Colonic mucosa (tissue), 4 donors: ENCODE results near the gene NTSR1. TPM values are rescaled to one million over a fixed set of nuclear protein-coding genes. Genes with fewer than 3 reads are reported as not detected.

Source experiments
- DNase-seq: peaks from one replicate; pipeline ENCODE4 v3.0.0-alpha.2; 2020
- H3K27ac ChIP-seq: fragments of 200-600 bp; one replicate; pipeline ENCODE4 v1.8.0; 2021
- H3K27me3 ChIP-seq: fragments of 200-600 bp; one replicate; pipeline ENCODE4 v1.8.0; 2021
- H3K36me3 ChIP-seq: fragments of 200-600 bp; one replicate; pipeline ENCODE4 v1.8.0; 2021
- H3K4me1 ChIP-seq: fragments of 200-600 bp; one replicate; pipeline ENCODE4 v1.8.0; 2021; ENCODE audit warnings: mild to moderate bottlenecking
- H3K4me3 ChIP-seq: fragments of 200-600 bp; one replicate; pipeline ENCODE4 v1.8.0; 2021
- H3K9ac ChIP-seq, 2 donors: one replicate each; pipeline ENCODE4 v1.7.0; 2013; ENCODE audit warnings: control low read depth in 2 of 2, low read depth in 2 of 2, low read length in 2 of 2
- H3K9me3 ChIP-seq: fragments of 200-600 bp; one replicate; pipeline ENCODE4 v1.8.0; 2021
- CTCF ChIP-seq: fragments of 200-600 bp; IDR thresholded peaks from one replicate; pipeline ENCODE4 v1.8.0; 2022; ENCODE audit warnings: antibody characterized with exemption, mild to moderate bottlenecking
- intact Hi-C: fragments of 100-400 bp; cut with DNase I; formaldehyde crosslinking; loops from one replicate; pipeline ENCODE4 v1.14.1; 2022
- total RNA-seq, 2 donors: library from RNA; stranded (reverse); fragmentation: NEBNext Ultra II Directional in 1 of 2; extraction: Animal tissue kit (Norgen Biotek cat#: 25700) in 1 of 2; gene quantifications; one replicate each; pipeline ENCODE4 v1.2.1, GENCODE V29; 2021
- donor health status: healthy.
- donor health status: DM: no; HTN: no; CAD: no.
- donor health status: DM: no; HTN: no; CAD: no.

NTSR1 gene
- total RNA-seq, 2 donors from 2014 or later = 0.05 to 2.9 TPM

GRCh38 chr20:62701161-62702012, 7.2 kb upstream of the NTSR1 start:
- intact Hi-C loops = no loop called here

GRCh38 chr20:62702013-62702300, 6.7 kb upstream of the NTSR1 start:
- Histone ChIP-seq H3K27me3 (no peaks in the 10 kb centered on the region), H3K9ac (no peak overlapping the region), H3K36me3 (no peaks in the 10 kb centered on the region), H3K27ac (no peak overlapping the region), H3K4me3 (no peak overlapping the region), H3K4me1 (no peaks in the 10 kb centered on the region), H3K9me3 (no peaks in the 10 kb centered on the region)
- intact Hi-C loops = no loop called here
- DNase-seq = no peak
- TF ChIP-seq CTCF = no peak

More at GRCh38 chr20:62701161-62702012, 7.2 kb upstream of the NTSR1 start:
- Histone ChIP-seq H3K36me3 (no peaks in the 10 kb centered on the region), H3K27ac (no peak overlapping the region), H3K27me3 (no peaks in the 10 kb centered on the region), H3K4me1 (no peaks in the 10 kb centered on the region), H3K9ac (no peak overlapping the region), H3K4me3 (no peak overlapping the region), H3K9me3 (no peaks in the 10 kb centered on the region)
- no peak for TF ChIP-seq CTCF
- DNase-seq = no peak

GRCh38 chr20:62702895-62703852, 5.5 kb upstream of the NTSR1 start:
- intact Hi-C loops = no loop called here
- H3K9me3 ChIP-seq = no peaks in the 10 kb centered on the region
- H3K27ac ChIP-seq = no peak overlapping the region
- H3K4me3 ChIP-seq = no peak overlapping the region
- H3K36me3 ChIP-seq = no peaks in the 10 kb centered on the region
- no peak overlapping the region for H3K9ac ChIP-seq
- DNase-seq = no peak
- H3K27me3 ChIP-seq = peaks cover 9% of the 10 kb centered on the region
- no peaks in the 10 kb centered on the region for H3K4me1 ChIP-seq
- TF ChIP-seq CTCF = no peak

GRCh38 chr20:62703853-62704228, 4.8 kb upstream of the NTSR1 start:
- Histone ChIP-seq H3K4me1 (no peaks in the 10 kb centered on the region), H3K36me3 (no peaks in the 10 kb centered on the region), H3K9ac (no peak overlapping the region), H3K4me3 (no peak overlapping the region), H3K27me3 (peaks cover 16% of the 10 kb centered on the region), H3K27ac (no peak overlapping the region), H3K9me3 (no peaks in the 10 kb centered on the region)
- no peak for DNase-seq
- intact Hi-C loops = no loop called here
- no peak for TF ChIP-seq CTCF

- Histone ChIP-seq H3K27ac (no peak overlapping the region), H3K9me3 (no peaks in the 10 kb centered on the region), H3K27me3 (peaks cover 22% of the 10 kb centered on the region), H3K9ac (no peak overlapping the region), H3K36me3 (no peaks in the 10 kb centered on the region), H3K4me3 (no peak overlapping the region), H3K4me1 (no peaks in the 10 kb centered on the region)
- peak; percentile 68 for DNase-seq
- intact Hi-C loops = no loop called here
- no peak for TF ChIP-seq CTCF
These were observed 4.2 kb upstream of the NTSR1 start for GRCh38 chr20:62704341-62704948.
